NCI-H1092 treated with DMSO at 0.1 percent for 48 hours (cell line): Measurements from ENCODE around the gene LCN12.

ENCODE experiments used
- DNase-seq: peaks from one replicate; lab custom pipeline; 2025; lab: John Stamatoyannopoulos, UW

The LCN12 gene

GRCh38 chr9:136958898-136959850, 7.1 kb downstream of the LCN12 start:
- no peak for DNase-seq

GRCh38 chr9:136960212-136960937, 8.3 kb downstream of the LCN12 start:
- no peak for DNase-seq

GRCh38 chr9:136960938-136961275, 8.8 kb downstream of the LCN12 start:
- no peak for DNase-seq

- DNase-seq: no peak
These were observed 9.4 kb downstream of the LCN12 start for GRCh38 chr9:136961279-136962065.

- no peak for DNase-seq
These were observed 10.1 kb downstream of the LCN12 start for GRCh38 chr9:136962163-136962562.

- DNase-seq: no peak
These were observed 10.7 kb downstream of the LCN12 start for GRCh38 chr9:136962701-136963248.

- DNase-seq: no peak
These were observed 11.3 kb downstream of the LCN12 start for GRCh38 chr9:136963341-136963740.

- no peak for DNase-seq
These were observed 11.7 kb downstream of the LCN12 start for GRCh38 chr9:136963751-136964150.

- DNase-seq: no peak
These were observed 12.2 kb downstream of the LCN12 start for GRCh38 chr9:136964171-136964689.

- no peak for DNase-seq
These were observed 12.9 kb downstream of the LCN12 start for GRCh38 chr9:136964833-136965422.

- DNase-seq: no peak
These were observed 13.9 kb downstream of the LCN12 start for GRCh38 chr9:136965771-136966484.

- DNase-seq: no peak
These were observed 16.5 kb downstream of the LCN12 start for GRCh38 chr9:136968333-136969127.

- no peak for DNase-seq
These were observed 17.1 kb downstream of the LCN12 start for GRCh38 chr9:136969150-136969549.

GRCh38 chr9:136969774-136970173, 17.7 kb downstream of the LCN12 start:
- no peak for DNase-seq

- no peak for DNase-seq
These were observed 18.3 kb downstream of the LCN12 start for GRCh38 chr9:136970361-136970760.

- no peak for DNase-seq
These were observed 19.7 kb downstream of the LCN12 start for GRCh38 chr9:136971746-136972145.

GRCh38 chr9:136972335-136972734, 20.3 kb downstream of the LCN12 start:
- no peak for DNase-seq

- no peak for DNase-seq
These were observed 20.7 kb downstream of the LCN12 start for GRCh38 chr9:136972743-136973142.

- DNase-seq: no peak
These were observed 21.8 kb downstream of the LCN12 start for GRCh38 chr9:136973618-136974617.
